ENCODE results near the gene STK24.

STK24 gene

DNA sequence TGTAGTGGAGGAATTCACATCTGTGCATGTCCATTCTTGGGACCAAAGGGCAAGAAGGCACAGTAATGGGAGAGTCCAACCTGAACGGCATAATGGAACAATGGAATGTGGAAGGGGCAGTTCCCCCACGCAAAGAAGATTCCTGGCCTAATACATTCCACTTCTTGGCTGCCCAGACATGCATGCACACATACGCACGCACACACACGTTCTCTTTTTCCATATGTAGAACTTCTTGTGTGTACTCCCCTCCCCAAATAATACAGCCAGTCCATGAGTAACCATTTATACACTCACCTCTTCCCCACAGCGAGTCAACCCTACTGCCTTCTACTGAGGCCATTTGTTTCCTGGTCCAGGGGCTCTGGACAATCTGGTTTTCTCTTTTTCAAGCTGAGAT lies 6.0 kb upstream of the STK24 start:
- CTCF ChIA-PET: interaction anchor here (1.0 to 1.7 kb wide), 5 partner anchors 31 to 138 kb away, joined by 4 to 12 read pairs (median 4); no protein-coding TSS in a partner anchor
- POLR2A ChIA-PET: interaction anchor here (0.8 kb wide), 1 partner anchor 25 kb away, joined by 3 read pairs; no protein-coding TSS in a partner anchor
- TF ChIP-seq, protein P1, sequence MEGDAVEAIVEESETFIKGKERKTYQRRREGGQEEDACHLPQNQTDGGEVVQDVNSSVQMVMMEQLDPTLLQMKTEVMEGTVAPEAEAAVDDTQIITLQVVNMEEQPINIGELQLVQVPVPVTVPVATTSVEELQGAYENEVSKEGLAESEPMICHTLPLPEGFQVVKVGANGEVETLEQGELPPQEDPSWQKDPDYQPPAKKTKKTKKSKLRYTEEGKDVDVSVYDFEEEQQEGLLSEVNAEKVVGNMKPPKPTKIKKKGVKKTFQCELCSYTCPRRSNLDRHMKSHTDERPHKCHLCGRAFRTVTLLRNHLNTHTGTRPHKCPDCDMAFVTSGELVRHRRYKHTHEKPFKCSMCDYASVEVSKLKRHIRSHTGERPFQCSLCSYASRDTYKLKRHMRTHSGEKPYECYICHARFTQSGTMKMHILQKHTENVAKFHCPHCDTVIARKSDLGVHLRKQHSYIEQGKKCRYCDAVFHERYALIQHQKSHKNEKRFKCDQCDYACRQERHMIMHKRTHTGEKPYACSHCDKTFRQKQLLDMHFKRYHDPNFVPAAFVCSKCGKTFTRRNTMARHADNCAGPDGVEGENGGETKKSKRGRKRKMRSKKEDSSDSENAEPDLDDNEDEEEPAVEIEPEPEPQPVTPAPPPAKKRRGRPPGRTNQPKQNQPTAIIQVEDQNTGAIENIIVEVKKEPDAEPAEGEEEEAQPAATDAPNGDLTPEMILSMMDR (IDR thresholded peaks at IDR 0.05; ENCODE audit: insufficient read depth, low read length, missing control alignments): no peak
- no peak for DNase-seq (ENCODE audit: low read depth, low spot score)
- no peak overlapping the region for H3K4me3 ChIP-seq (ENCODE audit: low read depth, low read length)

DNA sequence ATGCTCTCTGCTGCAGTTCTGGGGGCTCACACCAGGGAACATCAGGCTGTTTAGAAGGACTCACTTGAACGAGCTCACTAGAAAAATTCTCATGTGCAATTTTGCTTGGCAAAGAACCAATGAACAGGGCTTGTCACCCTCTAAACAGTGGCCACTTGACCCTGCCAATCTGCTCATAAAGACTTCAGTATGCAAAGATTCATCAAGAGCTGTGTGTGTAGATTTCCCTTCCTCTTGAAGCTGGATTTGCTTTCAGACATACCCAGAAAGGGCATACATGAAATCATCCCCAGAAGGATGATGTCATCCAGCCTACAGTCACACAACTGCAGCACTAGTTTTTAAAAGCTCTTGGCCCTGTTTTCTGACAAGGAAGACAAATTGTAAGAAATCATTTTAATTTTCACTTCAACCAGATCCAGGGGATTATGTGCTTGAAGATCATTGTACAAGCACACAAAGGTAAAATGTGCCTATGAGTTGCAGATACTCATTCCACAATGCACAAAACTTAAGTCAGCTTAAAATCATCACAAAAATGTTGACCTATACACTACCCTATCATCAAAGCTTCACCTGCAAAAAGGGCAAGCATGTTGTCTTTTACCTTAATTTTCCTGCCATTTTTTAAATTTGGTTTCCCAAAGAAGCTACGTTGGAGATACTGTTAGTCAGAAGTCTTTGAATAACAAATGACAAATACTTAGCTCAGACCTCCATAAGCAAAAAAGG lies 5.2 kb upstream of the STK24 start:
- CTCF ChIA-PET: interaction anchor here (1.0 to 1.7 kb wide), 5 partner anchors 30 to 137 kb away, joined by 4 to 12 read pairs (median 4); no protein-coding TSS in a partner anchor
- POLR2A ChIA-PET: interaction anchor here (0.8 kb wide), 1 partner anchor 24 kb away, joined by 3 read pairs; no protein-coding TSS in a partner anchor
- no peak for DNase-seq (ENCODE audit: low read depth, low spot score)

DNA sequence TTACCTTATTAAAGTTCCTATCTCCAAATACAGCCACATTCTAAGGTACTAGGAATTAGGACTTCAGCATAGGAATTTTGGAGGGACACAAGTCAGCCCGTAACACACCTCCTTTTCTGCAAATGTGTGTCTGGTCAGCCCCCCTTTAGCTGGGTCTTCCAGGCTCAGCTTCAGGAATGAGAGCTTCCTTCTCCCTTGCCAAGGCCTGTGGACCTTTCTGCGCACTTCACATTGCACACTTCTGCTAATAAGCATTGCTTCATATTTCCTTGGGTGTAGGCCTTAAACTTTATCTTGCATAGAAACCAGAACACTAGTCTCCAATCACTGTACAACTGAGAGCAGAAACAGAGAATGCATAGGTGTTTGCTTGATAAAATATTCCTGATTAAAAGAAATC lies 4.5 kb upstream of the STK24 start:
- CTCF ChIA-PET: interaction anchor here (1.7 kb wide), 1 partner anchor 71 kb away, joined by 12 read pairs; no protein-coding TSS in a partner anchor
- H3K4me3 ChIP-seq (ENCODE audit: low read depth, low read length): no peak overlapping the region
- no peak for DNase-seq (ENCODE audit: low read depth, low spot score)
- POLR2A ChIA-PET: no interaction called here
- TF ChIP-seq, protein P1 (IDR thresholded peaks at IDR 0.05; ENCODE audit: insufficient read depth, low read length, missing control alignments): no peak

More for the DNA sequence above, 5.2 kb upstream of the STK24 start:
- TF ChIP-seq, protein P1 (IDR thresholded peaks at IDR 0.05; ENCODE audit: insufficient read depth, low read length, missing control alignments): no peak
- no peak overlapping the region for H3K4me3 ChIP-seq (ENCODE audit: low read depth, low read length)

- TF ChIP-seq, protein P1 (IDR thresholded peaks at IDR 0.05; ENCODE audit: insufficient read depth, low read length, missing control alignments): no peak
- CTCF ChIA-PET: interaction anchor here (0.9 to 1.2 kb wide), 5 partner anchors 72 to 134 kb away, joined by 3 to 4 read pairs (median 3); no protein-coding TSS in a partner anchor
- H3K4me3 ChIP-seq (ENCODE audit: low read depth, low read length): no peak overlapping the region
- POLR2A ChIA-PET: no interaction called here
- no peak for DNase-seq (ENCODE audit: low read depth, low spot score)
Measured at GRCh38 chr13:98580420-98580819, 3.5 kb upstream of the STK24 start.

GRCh38 chr13:98577836-98578285 lies 954 bp upstream of the STK24 start:
- ChIA-PET POLR2A (interaction anchor here (1.0 kb wide), 2 partner anchors 55 to 123 kb away, joined by 3 read pairs; no protein-coding TSS in a partner anchor), CTCF (interaction anchor here (1.0 to 1.2 kb wide), 2 partner anchors 10 to 75 kb away, joined by 3 to 5 read pairs; no protein-coding TSS in a partner anchor)
- DNase-seq (ENCODE audit: low read depth, low spot score): no peak
- TF ChIP-seq, protein P1 (IDR thresholded peaks at IDR 0.05; ENCODE audit: insufficient read depth, low read length, missing control alignments): no peak
- H3K4me3 ChIP-seq (ENCODE audit: low read depth, low read length): peak overlapping the region; percentile 66
